Measurements from ENCODE around the gene NRSN2.
A peak's percentile ranks its signal among the peaks of the same experiment; 100 is the strongest.

The NRSN2 gene

GRCh38 chr20:326645-327185, 20.2 kb upstream of the NRSN2 start:
- H3K27ac ChIP-seq: peak overlapping the region; percentile 88
- TF ChIP-seq ZFX (IDR thresholded peaks at IDR 0.05; ENCODE audit: borderline replicate concordance) (no peak), CTCF (IDR thresholded peaks at IDR 0.05) (no peak)

- H3K27ac ChIP-seq: peak overlapping the region; percentile 88; the same call in 1 of the 2 replicates
- TF ChIP-seq ZFX (IDR thresholded peaks at IDR 0.05; ENCODE audit: borderline replicate concordance) (no peak), CTCF (IDR thresholded peaks at IDR 0.05) (no peak)
These were observed 19.5 kb upstream of the NRSN2 start for GRCh38 chr20:327186-328026.

- peak overlapping the region; percentile 39 for H3K27ac ChIP-seq
- no peak for TF ChIP-seq ZFX (IDR thresholded peaks at IDR 0.05; ENCODE audit: borderline replicate concordance)
- no peak for TF ChIP-seq CTCF (IDR thresholded peaks at IDR 0.05)
These were observed 18.6 kb upstream of the NRSN2 start for GRCh38 chr20:328027-328974.

- H3K27ac ChIP-seq: peak overlapping the region; percentile 39
- TF ChIP-seq CTCF (IDR thresholded peaks at IDR 0.05): no peak
- no peak for TF ChIP-seq ZFX (IDR thresholded peaks at IDR 0.05; ENCODE audit: borderline replicate concordance)
These were observed 17.8 kb upstream of the NRSN2 start for GRCh38 chr20:328975-329695.

- H3K27ac ChIP-seq: peak overlapping the region; percentile 39
- TF ChIP-seq CTCF (IDR thresholded peaks at IDR 0.05): no peak
- no peak for TF ChIP-seq ZFX (IDR thresholded peaks at IDR 0.05; ENCODE audit: borderline replicate concordance)
These were observed 17.1 kb upstream of the NRSN2 start for GRCh38 chr20:329851-330232.

- H3K27ac ChIP-seq: peak overlapping the region; percentile 39; the same call in 1 of the 2 replicates
- TF ChIP-seq ZFX (IDR thresholded peaks at IDR 0.05; ENCODE audit: borderline replicate concordance) (no peak), CTCF (IDR thresholded peaks at IDR 0.05) (peak; percentile 85)
These were observed 16.4 kb upstream of the NRSN2 start for GRCh38 chr20:330233-331149.

All from 22Rv1 (cell line).